Endothelial cell of umbilical vein (primary cell): ENCODE results near the gene PIF1. TPM values are rescaled to one million over a fixed set of nuclear protein-coding genes. Genes with fewer than 3 reads are reported as not detected.

Source experiments
- BruUV-seq: library from RNA; stranded (reverse); fragments of 400-500 nt; replicated peaks from 2 replicates; lab custom pipeline; 2021; lab: Mats Ljungman, UMichigan
- CTCF ChIA-PET: fragments of 300-600, 350-600 bp; sonication (Branson Sonifier 250); formaldehyde crosslinking; loops from one replicate; lab custom pipeline; 2021; ENCODE audit warnings: antibody characterized with exemption, inconsistent platforms; lab: Charles Lee
- POLR2A ChIA-PET: fragments of 300-600, 350-600 bp; sonication (Branson Sonifier 250); formaldehyde crosslinking; loops from one replicate; lab custom pipeline; 2021; ENCODE audit warnings: antibody characterized with exemption, inconsistent platforms; lab: Charles Lee
- DNase-seq: peaks from one replicate; pipeline ENCODE4 v3.0.0-alpha.2; 2011; ENCODE audit warnings: low read depth, low spot score
- FAIRE-seq: peaks from 2 replicates; lab custom pipeline; 2011; peaks lifted over from hg19 to GRCh38; lab: Jason Lieb, UNC
- H2AFZ ChIP-seq: 2 replicates; pipeline ENCODE4 v1.6.0; 2012; ENCODE audit warnings: low read depth, low read length, control low read depth, inconsistent platforms
- H3K27ac ChIP-seq: 2 replicates; pipeline ENCODE4 v1.5.1; 2011; ENCODE audit warnings: low read depth, mild to moderate bottlenecking, control low read depth, low read length, moderate library complexity; ENCODE audit not compliant: insufficient read depth
- H3K27me3 ChIP-seq, 2 experiments: 2 replicates each; pipeline versions ENCODE4 v1.6.0 to v1.6.1; 2011; ENCODE audit warnings: low read length in 2 of 2, mixed read lengths in 1 of 2; ENCODE audit not compliant: control insufficient read depth in 2 of 2, insufficient read depth in 2 of 2
- H3K36me3 ChIP-seq, 2 experiments: 2 replicates in 1 of 2; 3 replicates in 1 of 2; pipeline ENCODE4 v1.5.1; 2011; ENCODE audit warnings: low read length in 2 of 2, mild to moderate bottlenecking in 1 of 2, moderate library complexity in 1 of 2; ENCODE audit not compliant: control insufficient read depth in 2 of 2, insufficient read depth in 2 of 2; ENCODE audit errors: extremely low read depth in 1 of 2
- H3K4me1 ChIP-seq: 3 replicates; pipeline ENCODE4 v1.5.1; 2011; ENCODE audit warnings: mild to moderate bottlenecking, low read length; ENCODE audit not compliant: control insufficient read depth, insufficient read depth; ENCODE audit errors: extremely low read depth
- H3K4me2 ChIP-seq: 2 replicates; pipeline ENCODE4 v1.6.1; 2011; ENCODE audit warnings: low read length, control low read depth, mixed read lengths; ENCODE audit not compliant: insufficient read depth
- H3K4me3 ChIP-seq, 3 experiments: fragments of 200-600 bp in 1 of 3; sonication (generic), shearing (Covaris generic) in 1 of 3; replicated peaks in 1 of 3; 2 replicates each; pipeline ENCODE4 v1.5.1; 2011 to 2016; ENCODE audit warnings: control low read depth in 3 of 3, low read length in 3 of 3, mild to moderate bottlenecking in 2 of 3, inconsistent platforms in 1 of 3, low read depth in 1 of 3, moderate library complexity in 1 of 3; ENCODE audit not compliant: insufficient read depth in 1 of 3
- H3K79me2 ChIP-seq: 2 replicates; pipeline ENCODE4 v1.6.0; 2012; ENCODE audit warnings: low read length, inconsistent platforms; ENCODE audit not compliant: control insufficient read depth, insufficient read depth
- H3K9ac ChIP-seq: replicated peaks from 2 replicates; pipeline ENCODE3; 2011; ENCODE audit warnings: low read length, control low read depth; ENCODE audit not compliant: insufficient read depth; ENCODE audit errors: extremely low read depth
- H3K9me1 ChIP-seq: replicated peaks from 3 replicates; pipeline ENCODE4 v1.6.0; 2011; ENCODE audit warnings: mild to moderate bottlenecking, low read length; ENCODE audit not compliant: control insufficient read depth, insufficient read depth; ENCODE audit errors: extremely low read depth
- H3K9me3 ChIP-seq: replicated peaks from 2 replicates; pipeline ENCODE4 v1.5.1; 2012; ENCODE audit warnings: low read length, inconsistent platforms; ENCODE audit not compliant: control insufficient read depth, insufficient read depth
- H4K20me1 ChIP-seq: replicated peaks from 2 replicates; pipeline ENCODE3; 2011; ENCODE audit warnings: mild to moderate bottlenecking, low read length; ENCODE audit not compliant: control insufficient read depth, insufficient read depth; ENCODE audit errors: extremely low read depth
- EZH2 ChIP-seq: IDR thresholded peaks from 2 replicates; pipeline ENCODE4 v1.6.1; 2012; ENCODE audit warnings: borderline replicate concordance, low read depth, mild to moderate bottlenecking, moderate library complexity, low read length, inconsistent platforms; ENCODE audit not compliant: severe bottlenecking
- FOS ChIP-seq: IDR thresholded peaks from 2 replicates; pipeline ENCODE4 v1.6.1; 2011; ENCODE audit warnings: mild to moderate bottlenecking, low read length, moderate library complexity, borderline replicate concordance; ENCODE audit not compliant: insufficient read depth
- JUN ChIP-seq: IDR thresholded peaks from 2 replicates; pipeline ENCODE4 v1.6.1; 2011; ENCODE audit warnings: borderline replicate concordance, low read depth; ENCODE audit not compliant: insufficient read length, insufficient read depth
- MYC ChIP-seq: IDR thresholded peaks from one replicate; pipeline ENCODE4 v1.6.1; 2011; ENCODE audit warnings: mild to moderate bottlenecking, low read depth, low read length
- POLR2A ChIP-seq: IDR thresholded peaks from 2 replicates; pipeline ENCODE4 v1.6.1; 2012; ENCODE audit warnings: low read depth, mild to moderate bottlenecking, control low read depth, low read length
- POLR2AphosphoS5 ChIP-seq: IDR thresholded peaks from 2 replicates; pipeline ENCODE4 v1.6.1; 2012; ENCODE audit warnings: low read depth, mild to moderate bottlenecking, control low read depth, low read length, moderate library complexity; ENCODE audit not compliant: insufficient read depth
- dilution Hi-C: fragments of 300-500 bp; cut with MboI; formaldehyde crosslinking; loops from one replicate; pipeline ENCODE4 v1.15.0; 2019; ENCODE audit warnings: low sequenced_read_pairs; ENCODE audit not compliant: extremely low pct_ligation_motif_present
- intact Hi-C: fragments of 100-400 bp; cut with micrococcal nuclease; formaldehyde crosslinking; loops from one replicate; pipeline ENCODE4 v1.10.0; 2022
- polyA plus RNA-seq, 4 experiments: library from polyadenylated mRNA; depleted of rRNA in 3 of 4; stranded (reverse) in 3 of 4; unstranded in 1 of 4; fragments of >200 nt; gene quantifications; 2 replicates each; pipeline versions ENCODE4 v1.2.1 to v1.2.3, GENCODE V29; 2011 to 2012; ENCODE audit warnings: missing spikeins in 1 of 4
- total RNA-seq: library from RNA; stranded (reverse); gene quantifications from 2 replicates; pipeline ENCODE4 v1.2.3, GENCODE V29; 2021
- TF ChIP-seq, protein P1 (sequence below), 2 donors: IDR thresholded peaks; 1 replicate in 1 of 2; 2 replicates in 1 of 2; pipeline ENCODE4 v1.5.1; 2011; ENCODE audit warnings: low read length in 2 of 2, mild to moderate bottlenecking in 2 of 2, moderate library complexity in 2 of 2, control low read depth in 1 of 2, inconsistent platforms in 1 of 2, low read depth in 1 of 2; ENCODE audit not compliant: insufficient read depth in 1 of 2; ENCODE audit errors: extremely low read depth in 1 of 2

The PIF1 gene
- total and polyA plus RNA-seq, 2 donors (not counting 3 experiments of a cell fraction or from before 2014, with no cell fraction given) = 18.6 to 52.7 TPM

DNA sequence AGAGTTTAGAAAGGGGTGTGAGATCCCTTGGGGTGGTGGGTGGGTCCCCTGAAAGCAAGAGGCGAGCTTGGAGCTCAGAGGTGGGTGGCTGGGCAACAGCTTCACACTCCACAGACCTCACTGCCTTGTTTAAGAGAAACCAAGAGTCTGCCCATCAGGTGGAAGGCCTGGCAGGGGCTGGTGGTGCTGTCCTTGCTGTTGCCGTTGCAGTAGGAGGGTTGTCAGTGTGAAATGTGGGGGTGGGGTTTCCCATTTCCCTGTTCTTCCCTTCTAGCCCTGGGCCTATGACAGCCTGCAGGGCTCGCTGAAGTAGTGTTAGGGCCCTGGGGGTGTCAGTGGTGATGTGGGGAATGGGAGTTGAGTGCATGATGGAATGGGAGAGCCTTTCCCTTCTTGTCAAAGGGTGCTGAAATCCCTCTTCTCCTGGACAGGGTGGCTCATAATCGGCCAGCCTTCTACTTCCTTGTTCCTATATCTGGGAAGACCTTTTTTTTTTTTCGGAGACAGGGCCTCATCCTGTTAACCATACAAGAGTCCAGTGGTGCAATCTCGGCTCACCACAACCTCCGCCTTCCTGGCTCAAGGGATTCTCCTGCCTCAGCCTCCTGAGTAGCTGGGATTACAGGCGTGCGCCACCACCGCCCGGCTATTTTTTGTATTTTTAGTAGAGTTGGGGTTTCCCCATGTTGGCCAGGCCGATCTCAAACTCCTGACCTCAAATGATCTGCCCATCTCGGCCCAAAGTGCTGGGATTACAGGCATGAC is 20.6 kb upstream of the PIF1 start:
- ChIA-PET POLR2A (no interaction called here), CTCF (interaction anchor here (1.0 to 1.7 kb wide), 4 partner anchors 11 to 59 kb away, joined by 3 to 5 read pairs (median 4); no protein-coding TSS in a partner anchor)
- intact Hi-C loops = no loop called here
- Histone ChIP-seq H3K36me3 (no peaks in the 10 kb centered on the region), H3K4me1 (peaks cover 36% of the 10 kb centered on the region), H3K9me3 (no peaks in the 10 kb centered on the region), H3K9me1 (no peaks in the 10 kb centered on the region), H4K20me1 (no peaks in the 10 kb centered on the region), H3K79me2 (peaks cover 70% of the 10 kb centered on the region), H2AFZ (no peak overlapping the region), H3K9ac (no peak overlapping the region), H3K4me3 (no peak overlapping the region), H3K27me3 (no peaks in the 10 kb centered on the region), H3K27ac (no peak overlapping the region), H3K4me2 (peak overlapping the region; percentile 7)
- FAIRE-seq (no peak), DNase-seq (no peak)
- dilution Hi-C loops = no loop called here
- TF ChIP-seq POLR2AphosphoS5 (no peak), EZH2 (no peak), MYC (no peak), JUN (no peak)
- BruUV-seq = no TSS peak

- Histone ChIP-seq H3K27me3 (no peaks in the 10 kb centered on the region), H3K9me1 (no peaks in the 10 kb centered on the region), H4K20me1 (no peaks in the 10 kb centered on the region), H3K4me3 (no peak overlapping the region), H3K9ac (no peak overlapping the region), H3K79me2 (peaks cover 68% of the 10 kb centered on the region), H3K36me3 (no peaks in the 10 kb centered on the region), H3K9me3 (no peaks in the 10 kb centered on the region), H2AFZ (no peak overlapping the region), H3K4me1 (peaks cover 41% of the 10 kb centered on the region), H3K27ac (peak overlapping the region; percentile 30), H3K4me2 (peak overlapping the region; percentile 7)
- BruUV-seq = no TSS peak
- intact Hi-C loops = no loop called here
- TF ChIP-seq, protein P1, sequence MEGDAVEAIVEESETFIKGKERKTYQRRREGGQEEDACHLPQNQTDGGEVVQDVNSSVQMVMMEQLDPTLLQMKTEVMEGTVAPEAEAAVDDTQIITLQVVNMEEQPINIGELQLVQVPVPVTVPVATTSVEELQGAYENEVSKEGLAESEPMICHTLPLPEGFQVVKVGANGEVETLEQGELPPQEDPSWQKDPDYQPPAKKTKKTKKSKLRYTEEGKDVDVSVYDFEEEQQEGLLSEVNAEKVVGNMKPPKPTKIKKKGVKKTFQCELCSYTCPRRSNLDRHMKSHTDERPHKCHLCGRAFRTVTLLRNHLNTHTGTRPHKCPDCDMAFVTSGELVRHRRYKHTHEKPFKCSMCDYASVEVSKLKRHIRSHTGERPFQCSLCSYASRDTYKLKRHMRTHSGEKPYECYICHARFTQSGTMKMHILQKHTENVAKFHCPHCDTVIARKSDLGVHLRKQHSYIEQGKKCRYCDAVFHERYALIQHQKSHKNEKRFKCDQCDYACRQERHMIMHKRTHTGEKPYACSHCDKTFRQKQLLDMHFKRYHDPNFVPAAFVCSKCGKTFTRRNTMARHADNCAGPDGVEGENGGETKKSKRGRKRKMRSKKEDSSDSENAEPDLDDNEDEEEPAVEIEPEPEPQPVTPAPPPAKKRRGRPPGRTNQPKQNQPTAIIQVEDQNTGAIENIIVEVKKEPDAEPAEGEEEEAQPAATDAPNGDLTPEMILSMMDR (IDR thresholded peaks at IDR 0.05; ENCODE audit: extremely low read depth in 1 of 2, insufficient read depth in 1 of 2, low read depth in 1 of 2, low read length in 2 of 2) = no peak
- TF ChIP-seq EZH2 (no peak), POLR2AphosphoS5 (no peak), FOS (no peak), JUN (no peak), POLR2A (no peak), MYC (no peak)
- ChIA-PET POLR2A (no interaction called here), CTCF (interaction anchor here (1.1 to 2.3 kb wide), 4 partner anchors 9 to 60 kb away, joined by 3 to 5 read pairs (median 4); no protein-coding TSS in a partner anchor)
- DNase-seq (peak; percentile 53), FAIRE-seq (peak; percentile 94)
- dilution Hi-C loops = no loop called here
Observed at GRCh38 chr15:64845183-64845611, 19.8 kb upstream of the PIF1 start.
